Kidney epithelial cell (primary cell): ENCODE measurements around the gene RGCC. TPM values are rescaled to one million over a fixed set of nuclear protein-coding genes. Genes with fewer than 3 reads are reported as not detected.
"Not testable (repeated sequence)": the region's sequence is repeated elsewhere in the genome, so short reads cannot be mapped to it uniquely, and the experiment has no call there.

Source experiments
- DNase-seq: peaks from one replicate; pipeline ENCODE4 v3.0.0-alpha.2; 2010; ENCODE audit warnings: low read depth
- H3K27me3 ChIP-seq: 2 replicates; pipeline ENCODE4 v1.6.0; 2011; ENCODE audit warnings: low read length; ENCODE audit not compliant: control insufficient read depth, insufficient read depth
- H3K36me3 ChIP-seq: 2 replicates; pipeline ENCODE4 v1.5.1; 2011; ENCODE audit warnings: low read length; ENCODE audit not compliant: control insufficient read depth, insufficient read depth
- H3K4me3 ChIP-seq: 2 replicates; pipeline ENCODE4 v1.5.1; 2011; ENCODE audit warnings: low read depth, mild to moderate bottlenecking, control low read depth, low read length
- total RNA-seq: library from RNA; depleted of rRNA; stranded (reverse); fragments of >200 nt; gene quantifications from 2 replicates; pipeline ENCODE4 v1.2.3, GENCODE V29; 2015
- TF ChIP-seq, protein P1 (sequence below): IDR thresholded peaks from 2 replicates; pipeline ENCODE4 v1.5.1; 2011; ENCODE audit warnings: mild to moderate bottlenecking, moderate library complexity, low read length, control low read depth, inconsistent platforms; ENCODE audit not compliant: insufficient read depth, poor library complexity, severe bottlenecking

RGCC gene
- total RNA-seq, 1 donor from 2014 or later, result 0.29 TPM

DNA sequence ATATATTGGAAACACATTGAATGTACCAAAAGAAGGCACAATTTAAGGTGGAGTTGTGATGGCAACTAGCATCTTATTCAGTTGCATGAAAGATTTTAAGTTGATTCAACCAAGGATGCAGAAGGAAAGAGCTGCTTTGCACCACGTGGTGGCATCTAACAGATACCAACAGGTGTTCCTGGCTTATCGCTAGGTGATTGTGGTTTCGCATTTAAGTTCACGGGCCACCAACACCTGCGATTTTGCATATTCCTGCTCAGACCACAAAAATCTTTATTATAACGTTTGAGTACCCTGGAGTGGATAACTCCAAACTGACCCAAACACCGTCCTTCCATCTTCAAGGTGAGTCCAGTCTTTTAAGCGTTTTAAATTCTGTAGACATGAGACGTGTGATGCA lies 45.3 kb downstream of the RGCC start:
- DNase-seq, result no peak
- TF ChIP-seq, protein P1, sequence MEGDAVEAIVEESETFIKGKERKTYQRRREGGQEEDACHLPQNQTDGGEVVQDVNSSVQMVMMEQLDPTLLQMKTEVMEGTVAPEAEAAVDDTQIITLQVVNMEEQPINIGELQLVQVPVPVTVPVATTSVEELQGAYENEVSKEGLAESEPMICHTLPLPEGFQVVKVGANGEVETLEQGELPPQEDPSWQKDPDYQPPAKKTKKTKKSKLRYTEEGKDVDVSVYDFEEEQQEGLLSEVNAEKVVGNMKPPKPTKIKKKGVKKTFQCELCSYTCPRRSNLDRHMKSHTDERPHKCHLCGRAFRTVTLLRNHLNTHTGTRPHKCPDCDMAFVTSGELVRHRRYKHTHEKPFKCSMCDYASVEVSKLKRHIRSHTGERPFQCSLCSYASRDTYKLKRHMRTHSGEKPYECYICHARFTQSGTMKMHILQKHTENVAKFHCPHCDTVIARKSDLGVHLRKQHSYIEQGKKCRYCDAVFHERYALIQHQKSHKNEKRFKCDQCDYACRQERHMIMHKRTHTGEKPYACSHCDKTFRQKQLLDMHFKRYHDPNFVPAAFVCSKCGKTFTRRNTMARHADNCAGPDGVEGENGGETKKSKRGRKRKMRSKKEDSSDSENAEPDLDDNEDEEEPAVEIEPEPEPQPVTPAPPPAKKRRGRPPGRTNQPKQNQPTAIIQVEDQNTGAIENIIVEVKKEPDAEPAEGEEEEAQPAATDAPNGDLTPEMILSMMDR, result no peak
- Histone ChIP-seq H3K27me3 (no peaks in the 10 kb centered on the region), H3K36me3 (no peaks in the 10 kb centered on the region), H3K4me3 (no peak overlapping the region)

DNA sequence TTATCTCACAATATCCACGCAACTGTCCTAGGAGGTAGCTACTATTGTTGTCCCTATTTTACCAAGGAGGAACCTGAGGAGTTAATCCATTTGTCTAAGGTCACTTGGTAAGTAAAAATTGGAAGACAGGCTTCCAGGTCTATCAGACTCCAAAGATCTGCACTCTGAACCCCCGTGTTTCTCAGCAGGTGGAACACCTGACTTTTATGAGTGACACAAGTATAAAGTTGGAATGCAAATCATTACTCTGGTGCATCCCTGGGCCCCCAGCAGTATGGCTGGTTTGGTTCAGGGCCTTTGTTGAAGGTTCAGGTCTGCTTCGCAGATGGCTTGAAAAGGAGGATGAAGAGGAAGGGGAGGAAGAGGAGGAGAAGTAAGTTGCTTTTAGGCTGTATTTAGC lies 46.0 kb downstream of the RGCC start:
- no peak overlapping the region for H3K4me3 ChIP-seq
- no peaks in the 10 kb centered on the region for H3K27me3 ChIP-seq
- TF ChIP-seq, protein P1, result no peak
- H3K36me3 ChIP-seq, result no peaks in the 10 kb centered on the region
- no peak for DNase-seq

DNA sequence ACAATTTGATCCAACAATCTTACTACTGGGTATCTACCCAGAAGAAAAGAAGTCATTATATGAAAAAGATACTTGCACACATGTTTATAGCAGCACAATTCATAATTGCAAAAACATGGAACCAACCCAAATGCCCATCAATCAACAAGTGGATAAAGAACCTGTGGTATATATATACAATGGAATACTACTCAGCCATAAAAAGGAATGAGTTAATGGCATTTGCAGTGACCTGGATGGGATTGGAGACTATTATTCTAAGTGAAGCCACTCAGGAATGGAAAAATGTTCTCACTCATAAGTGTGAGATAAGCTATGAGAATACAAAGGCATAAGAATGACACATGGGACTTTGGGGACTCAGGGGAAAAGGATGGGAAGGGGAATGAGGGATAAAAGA lies 47.3 kb downstream of the RGCC start:
- not testable (repeated sequence) for DNase-seq, H3K27me3 ChIP-seq, H3K4me3 ChIP-seq, H3K36me3 ChIP-seq

DNA sequence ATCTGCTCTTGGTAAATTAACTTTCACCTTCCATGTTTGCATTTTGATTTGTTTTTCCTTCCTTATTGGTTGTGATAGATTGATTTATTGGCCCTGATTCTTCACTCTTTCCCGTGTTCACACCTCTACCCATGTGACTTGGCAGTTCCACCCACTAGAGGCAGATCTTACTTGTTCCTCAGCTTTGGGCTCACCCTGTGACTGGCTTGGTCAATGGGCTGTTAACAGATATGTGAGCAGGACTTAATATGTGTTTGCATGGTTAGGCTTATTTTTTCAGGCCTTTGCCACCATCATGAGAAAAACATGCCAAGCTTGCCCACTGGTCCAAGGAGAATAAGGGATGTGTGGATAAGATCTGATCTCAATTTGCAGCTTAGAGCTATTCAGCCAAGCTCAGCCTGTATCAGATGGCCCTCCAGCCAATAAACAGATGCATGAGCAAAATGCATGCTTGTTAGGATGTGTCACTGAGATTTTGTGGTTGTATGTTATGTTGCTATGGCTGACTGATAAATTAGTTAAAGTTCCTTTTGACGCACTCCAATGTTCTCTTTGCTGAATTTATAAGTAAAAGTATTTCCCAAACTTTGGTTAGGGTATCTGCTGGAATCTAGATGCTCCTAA lies 48.0 kb downstream of the RGCC start:
- DNase-seq, result peak; percentile 70
- Histone ChIP-seq H3K4me3 (no peak overlapping the region), H3K36me3 (no peaks in the 10 kb centered on the region), H3K27me3 (no peaks in the 10 kb centered on the region)
- TF ChIP-seq, protein P1, result no peak

DNA sequence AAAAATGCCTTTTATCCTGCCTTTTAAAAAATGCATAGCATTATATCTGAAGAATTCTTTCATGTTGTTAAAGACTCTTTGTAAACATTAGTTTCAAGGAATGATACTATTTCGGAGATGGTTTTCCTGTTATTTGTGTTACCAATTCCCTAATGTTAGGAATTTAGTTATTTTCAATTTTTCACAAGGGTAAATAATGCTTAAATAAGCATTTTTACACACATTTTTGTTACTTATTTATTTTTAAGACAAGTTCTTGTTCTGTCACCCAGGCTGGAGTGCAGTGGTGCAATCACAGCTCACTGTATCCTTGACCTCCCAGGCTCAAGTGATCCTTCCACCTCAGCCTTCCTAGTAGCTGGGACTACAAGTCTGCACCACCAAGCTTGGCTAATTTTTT lies 49.0 kb downstream of the RGCC start:
- DNase-seq, result no peak
- Histone ChIP-seq H3K4me3 (no peak overlapping the region), H3K36me3 (no peaks in the 10 kb centered on the region), H3K27me3 (no peaks in the 10 kb centered on the region)
- TF ChIP-seq, protein P1, result no peak

DNA sequence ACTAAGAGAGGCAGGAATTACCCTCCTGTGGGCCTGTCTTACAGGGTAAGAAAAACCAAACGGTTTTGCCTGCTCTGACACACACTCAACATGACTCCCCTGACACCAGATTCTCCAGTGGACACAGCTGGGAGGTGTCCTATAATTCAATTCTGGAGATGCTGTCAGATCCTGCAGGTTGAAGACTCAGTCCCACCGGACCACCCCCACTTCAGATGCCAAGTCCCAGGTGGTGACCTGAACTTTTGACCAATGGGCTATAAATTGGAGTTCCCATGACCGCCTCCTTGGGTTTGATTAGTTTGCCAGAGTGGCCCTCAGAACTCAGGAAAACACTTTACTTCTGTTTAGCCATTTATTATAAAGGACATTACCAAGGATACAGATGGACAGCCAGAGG lies 52.6 kb downstream of the RGCC start:
- Histone ChIP-seq H3K4me3 (no peak overlapping the region), H3K36me3 (no peaks in the 10 kb centered on the region), H3K27me3 (no peaks in the 10 kb centered on the region)
- TF ChIP-seq, protein P1, result no peak
- no peak for DNase-seq
